ENCODE results near the gene DCAF8L2.

DNA sequence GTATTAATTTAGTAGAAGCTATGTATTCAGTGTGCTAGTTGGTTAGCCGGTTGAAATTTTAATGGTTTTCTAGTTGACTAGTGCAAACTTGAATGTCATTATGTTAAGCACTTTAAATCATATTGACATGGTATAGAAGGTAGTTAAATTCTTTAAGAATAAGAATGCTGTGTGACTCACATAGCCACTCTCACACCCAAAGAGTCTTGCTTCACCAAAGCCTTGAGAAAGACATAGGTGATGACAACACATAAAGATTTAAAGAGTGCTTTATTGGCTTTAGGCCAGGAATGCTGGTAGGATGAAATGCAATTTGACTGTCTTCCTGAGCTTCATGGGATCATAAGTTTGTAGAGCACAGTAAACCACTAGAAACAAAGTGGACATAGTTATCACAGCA, 85.3 kb downstream of the DCAF8L2 start:
- no peak for TF ChIP-seq ZNF302 (tag by site-specific recombination; IDR thresholded peaks at IDR 0.05; ENCODE audit: low read depth)
- no peak for TF ChIP-seq ZNF433 (tag by site-specific recombination; IDR thresholded peaks at IDR 0.05; ENCODE audit: low read depth)

Data from HEK293 (cell line).